Measurements from ENCODE around the gene ARAP1. TPM values are rescaled to one million over a fixed set of nuclear protein-coding genes. Genes with fewer than 3 reads are reported as not detected.

ARAP1 gene
- total and polyA plus RNA-seq, 2 of the 8 experiments (the other 6 are each of a cell fraction or from before 2014, with no cell fraction given), result 25.7 to 61.6 TPM

DNA sequence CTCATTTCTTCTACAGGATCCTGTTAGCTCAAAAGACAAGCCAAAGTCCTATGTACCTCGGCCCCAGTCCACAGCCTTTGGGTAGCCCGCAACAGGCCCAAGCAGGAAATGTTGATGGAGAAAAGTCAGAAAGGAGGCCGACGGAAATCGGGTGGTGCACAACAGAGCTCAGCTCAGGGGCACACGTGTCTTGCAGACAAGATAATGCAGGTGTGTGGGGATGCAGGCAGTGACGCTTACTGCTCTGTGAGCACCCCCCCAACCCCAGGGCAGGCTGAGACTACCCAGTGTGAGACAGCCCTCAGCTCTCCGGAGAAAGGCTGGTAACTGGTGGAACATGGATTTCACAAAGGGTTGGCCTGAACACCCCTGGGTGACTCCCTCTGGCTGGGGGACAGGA is 73.7 kb downstream of the ARAP1 start (continued):
- TF ChIP-seq, protein P1, sequence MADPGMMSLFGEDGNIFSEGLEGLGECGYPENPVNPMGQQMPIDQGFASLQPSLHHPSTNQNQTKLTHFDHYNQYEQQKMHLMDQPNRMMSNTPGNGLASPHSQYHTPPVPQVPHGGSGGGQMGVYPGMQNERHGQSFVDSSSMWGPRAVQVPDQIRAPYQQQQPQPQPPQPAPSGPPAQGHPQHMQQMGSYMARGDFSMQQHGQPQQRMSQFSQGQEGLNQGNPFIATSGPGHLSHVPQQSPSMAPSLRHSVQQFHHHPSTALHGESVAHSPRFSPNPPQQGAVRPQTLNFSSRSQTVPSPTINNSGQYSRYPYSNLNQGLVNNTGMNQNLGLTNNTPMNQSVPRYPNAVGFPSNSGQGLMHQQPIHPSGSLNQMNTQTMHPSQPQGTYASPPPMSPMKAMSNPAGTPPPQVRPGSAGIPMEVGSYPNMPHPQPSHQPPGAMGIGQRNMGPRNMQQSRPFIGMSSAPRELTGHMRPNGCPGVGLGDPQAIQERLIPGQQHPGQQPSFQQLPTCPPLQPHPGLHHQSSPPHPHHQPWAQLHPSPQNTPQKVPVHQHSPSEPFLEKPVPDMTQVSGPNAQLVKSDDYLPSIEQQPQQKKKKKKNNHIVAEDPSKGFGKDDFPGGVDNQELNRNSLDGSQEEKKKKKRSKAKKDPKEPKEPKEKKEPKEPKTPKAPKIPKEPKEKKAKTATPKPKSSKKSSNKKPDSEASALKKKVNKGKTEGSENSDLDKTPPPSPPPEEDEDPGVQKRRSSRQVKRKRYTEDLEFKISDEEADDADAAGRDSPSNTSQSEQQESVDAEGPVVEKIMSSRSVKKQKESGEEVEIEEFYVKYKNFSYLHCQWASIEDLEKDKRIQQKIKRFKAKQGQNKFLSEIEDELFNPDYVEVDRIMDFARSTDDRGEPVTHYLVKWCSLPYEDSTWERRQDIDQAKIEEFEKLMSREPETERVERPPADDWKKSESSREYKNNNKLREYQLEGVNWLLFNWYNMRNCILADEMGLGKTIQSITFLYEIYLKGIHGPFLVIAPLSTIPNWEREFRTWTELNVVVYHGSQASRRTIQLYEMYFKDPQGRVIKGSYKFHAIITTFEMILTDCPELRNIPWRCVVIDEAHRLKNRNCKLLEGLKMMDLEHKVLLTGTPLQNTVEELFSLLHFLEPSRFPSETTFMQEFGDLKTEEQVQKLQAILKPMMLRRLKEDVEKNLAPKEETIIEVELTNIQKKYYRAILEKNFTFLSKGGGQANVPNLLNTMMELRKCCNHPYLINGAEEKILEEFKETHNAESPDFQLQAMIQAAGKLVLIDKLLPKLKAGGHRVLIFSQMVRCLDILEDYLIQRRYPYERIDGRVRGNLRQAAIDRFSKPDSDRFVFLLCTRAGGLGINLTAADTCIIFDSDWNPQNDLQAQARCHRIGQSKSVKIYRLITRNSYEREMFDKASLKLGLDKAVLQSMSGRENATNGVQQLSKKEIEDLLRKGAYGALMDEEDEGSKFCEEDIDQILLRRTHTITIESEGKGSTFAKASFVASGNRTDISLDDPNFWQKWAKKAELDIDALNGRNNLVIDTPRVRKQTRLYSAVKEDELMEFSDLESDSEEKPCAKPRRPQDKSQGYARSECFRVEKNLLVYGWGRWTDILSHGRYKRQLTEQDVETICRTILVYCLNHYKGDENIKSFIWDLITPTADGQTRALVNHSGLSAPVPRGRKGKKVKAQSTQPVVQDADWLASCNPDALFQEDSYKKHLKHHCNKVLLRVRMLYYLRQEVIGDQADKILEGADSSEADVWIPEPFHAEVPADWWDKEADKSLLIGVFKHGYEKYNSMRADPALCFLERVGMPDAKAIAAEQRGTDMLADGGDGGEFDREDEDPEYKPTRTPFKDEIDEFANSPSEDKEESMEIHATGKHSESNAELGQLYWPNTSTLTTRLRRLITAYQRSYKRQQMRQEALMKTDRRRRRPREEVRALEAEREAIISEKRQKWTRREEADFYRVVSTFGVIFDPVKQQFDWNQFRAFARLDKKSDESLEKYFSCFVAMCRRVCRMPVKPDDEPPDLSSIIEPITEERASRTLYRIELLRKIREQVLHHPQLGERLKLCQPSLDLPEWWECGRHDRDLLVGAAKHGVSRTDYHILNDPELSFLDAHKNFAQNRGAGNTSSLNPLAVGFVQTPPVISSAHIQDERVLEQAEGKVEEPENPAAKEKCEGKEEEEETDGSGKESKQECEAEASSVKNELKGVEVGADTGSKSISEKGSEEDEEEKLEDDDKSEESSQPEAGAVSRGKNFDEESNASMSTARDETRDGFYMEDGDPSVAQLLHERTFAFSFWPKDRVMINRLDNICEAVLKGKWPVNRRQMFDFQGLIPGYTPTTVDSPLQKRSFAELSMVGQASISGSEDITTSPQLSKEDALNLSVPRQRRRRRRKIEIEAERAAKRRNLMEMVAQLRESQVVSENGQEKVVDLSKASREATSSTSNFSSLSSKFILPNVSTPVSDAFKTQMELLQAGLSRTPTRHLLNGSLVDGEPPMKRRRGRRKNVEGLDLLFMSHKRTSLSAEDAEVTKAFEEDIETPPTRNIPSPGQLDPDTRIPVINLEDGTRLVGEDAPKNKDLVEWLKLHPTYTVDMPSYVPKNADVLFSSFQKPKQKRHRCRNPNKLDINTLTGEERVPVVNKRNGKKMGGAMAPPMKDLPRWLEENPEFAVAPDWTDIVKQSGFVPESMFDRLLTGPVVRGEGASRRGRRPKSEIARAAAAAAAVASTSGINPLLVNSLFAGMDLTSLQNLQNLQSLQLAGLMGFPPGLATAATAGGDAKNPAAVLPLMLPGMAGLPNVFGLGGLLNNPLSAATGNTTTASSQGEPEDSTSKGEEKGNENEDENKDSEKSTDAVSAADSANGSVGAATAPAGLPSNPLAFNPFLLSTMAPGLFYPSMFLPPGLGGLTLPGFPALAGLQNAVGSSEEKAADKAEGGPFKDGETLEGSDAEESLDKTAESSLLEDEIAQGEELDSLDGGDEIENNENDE (IDR thresholded peaks at IDR 0.05; ENCODE audit: insufficient replicate concordance, low read length), result no peak

All from H1 (cell line).